Measurements from ENCODE around the gene FRMPD1. TPM values are rescaled to one million over a fixed set of nuclear protein-coding genes. Genes with fewer than 3 reads are reported as not detected.
A peak's percentile ranks its signal among the peaks of the same experiment; 100 is the strongest.

FRMPD1 gene
- total and polyA plus RNA-seq, 2 of the 13 experiments (the other 11 are each of a cell fraction or from before 2014, with no cell fraction given): not detected

DNA sequence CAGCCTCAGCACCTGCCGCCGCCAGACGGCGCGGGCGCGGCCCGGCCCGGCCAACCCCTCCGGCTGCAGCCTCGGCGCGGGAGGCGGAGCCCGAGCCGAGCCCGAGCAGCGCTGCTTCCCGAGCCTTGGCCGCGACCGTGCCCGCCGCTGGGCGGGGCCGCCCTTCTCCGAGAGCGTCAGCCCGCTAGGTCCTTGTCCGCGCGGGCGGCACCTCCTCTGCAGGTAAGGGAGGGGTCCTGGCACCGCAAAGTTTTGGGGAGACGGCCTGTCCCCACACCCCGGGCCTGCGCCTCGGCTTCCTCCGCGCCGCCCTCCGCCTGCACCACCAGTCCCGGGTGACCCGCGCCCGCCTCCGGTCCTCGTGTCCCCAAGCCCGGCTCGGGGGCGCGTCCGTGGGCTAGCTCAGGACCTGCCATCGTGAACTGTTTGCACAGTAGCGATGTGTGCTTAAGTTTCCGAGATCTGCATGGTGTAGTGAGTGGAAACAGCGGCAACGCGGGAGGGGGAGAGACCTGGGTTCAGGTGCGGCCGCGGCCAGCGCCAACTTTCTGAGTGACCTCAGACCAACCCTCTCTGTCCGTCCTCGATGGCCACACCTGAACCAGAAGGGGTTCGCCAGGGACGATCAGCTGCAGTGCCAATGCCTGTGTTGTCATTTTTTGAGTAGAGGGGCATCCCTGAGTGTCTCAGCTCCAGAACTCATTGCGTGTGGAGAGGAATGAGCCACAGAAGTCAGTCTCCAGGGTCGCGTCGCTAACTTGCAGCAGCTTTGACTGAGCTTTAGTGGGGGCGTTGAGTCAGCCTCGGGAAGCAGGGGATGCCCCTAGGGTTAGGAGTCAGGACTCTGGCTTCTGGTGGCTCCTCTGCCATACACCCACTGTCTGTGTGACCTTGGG is at the start of gene FRMPD1 (continued):
- TF ChIP-seq SOX6 (IDR thresholded peaks at IDR 0.05): no peak
- 0 out of 2 replicates have a peak, but pooled peaks have one; percentile 15 for TF ChIP-seq SOX6 (CRISPR knock-in tag; IDR thresholded peaks at IDR 0.05)
- TF ChIP-seq KDM5B (CRISPR knock-in tag; IDR thresholded peaks at IDR 0.05; ENCODE audit: borderline replicate concordance): peak; percentile 50; the same call in 1 of the 2 replicates
- peak; percentile 27; the same call in 1 of the 2 replicates for TF ChIP-seq ARNT2 (CRISPR knock-in tag; IDR thresholded peaks at IDR 0.05; ENCODE audit: low read depth)
- no peak for TF ChIP-seq RERE (CRISPR knock-in tag; IDR thresholded peaks at IDR 0.05; ENCODE audit: low read depth)
- TF ChIP-seq ZNF44 (CRISPR knock-in tag; IDR thresholded peaks at IDR 0.05): 0 out of 2 replicates have a peak, but pooled peaks have one; percentile 36
- TF ChIP-seq CENPBD1 (CRISPR knock-in tag; IDR thresholded peaks at IDR 0.05; ENCODE audit: borderline replicate concordance, low read depth): no peak
- peak; percentile 38; the same call in 1 of the 2 replicates for TF ChIP-seq SP4 (CRISPR knock-in tag; IDR thresholded peaks at IDR 0.05)
- no peak for TF ChIP-seq ZSCAN29 (CRISPR knock-in tag; conservative IDR thresholded peaks at IDR 0.05)
- no peak for TF ChIP-seq RBM39 (IDR thresholded peaks at IDR 0.05; ENCODE audit: low read depth, low read length, poor library complexity, severe bottlenecking)
- no peak for TF ChIP-seq ZNF792 (CRISPR knock-in tag; IDR thresholded peaks at IDR 0.05)
- TF ChIP-seq GZF1 (CRISPR knock-in tag; IDR thresholded peaks at IDR 0.05): no peak
- 0 out of 2 replicates have a peak, but pooled peaks have one; percentile 16 for TF ChIP-seq ZNF441 (CRISPR knock-in tag; IDR thresholded peaks at IDR 0.05; ENCODE audit: borderline replicate concordance)
- TF ChIP-seq NR1H2 (CRISPR knock-in tag; IDR thresholded peaks at IDR 0.05; ENCODE audit: borderline replicate concordance, low read depth): 0 out of 2 replicates have a peak, but pooled peaks have one; percentile 8
- no peak for TF ChIP-seq NFIC (IDR thresholded peaks at IDR 0.05; ENCODE audit: low read length)
- TF ChIP-seq, protein P1, sequence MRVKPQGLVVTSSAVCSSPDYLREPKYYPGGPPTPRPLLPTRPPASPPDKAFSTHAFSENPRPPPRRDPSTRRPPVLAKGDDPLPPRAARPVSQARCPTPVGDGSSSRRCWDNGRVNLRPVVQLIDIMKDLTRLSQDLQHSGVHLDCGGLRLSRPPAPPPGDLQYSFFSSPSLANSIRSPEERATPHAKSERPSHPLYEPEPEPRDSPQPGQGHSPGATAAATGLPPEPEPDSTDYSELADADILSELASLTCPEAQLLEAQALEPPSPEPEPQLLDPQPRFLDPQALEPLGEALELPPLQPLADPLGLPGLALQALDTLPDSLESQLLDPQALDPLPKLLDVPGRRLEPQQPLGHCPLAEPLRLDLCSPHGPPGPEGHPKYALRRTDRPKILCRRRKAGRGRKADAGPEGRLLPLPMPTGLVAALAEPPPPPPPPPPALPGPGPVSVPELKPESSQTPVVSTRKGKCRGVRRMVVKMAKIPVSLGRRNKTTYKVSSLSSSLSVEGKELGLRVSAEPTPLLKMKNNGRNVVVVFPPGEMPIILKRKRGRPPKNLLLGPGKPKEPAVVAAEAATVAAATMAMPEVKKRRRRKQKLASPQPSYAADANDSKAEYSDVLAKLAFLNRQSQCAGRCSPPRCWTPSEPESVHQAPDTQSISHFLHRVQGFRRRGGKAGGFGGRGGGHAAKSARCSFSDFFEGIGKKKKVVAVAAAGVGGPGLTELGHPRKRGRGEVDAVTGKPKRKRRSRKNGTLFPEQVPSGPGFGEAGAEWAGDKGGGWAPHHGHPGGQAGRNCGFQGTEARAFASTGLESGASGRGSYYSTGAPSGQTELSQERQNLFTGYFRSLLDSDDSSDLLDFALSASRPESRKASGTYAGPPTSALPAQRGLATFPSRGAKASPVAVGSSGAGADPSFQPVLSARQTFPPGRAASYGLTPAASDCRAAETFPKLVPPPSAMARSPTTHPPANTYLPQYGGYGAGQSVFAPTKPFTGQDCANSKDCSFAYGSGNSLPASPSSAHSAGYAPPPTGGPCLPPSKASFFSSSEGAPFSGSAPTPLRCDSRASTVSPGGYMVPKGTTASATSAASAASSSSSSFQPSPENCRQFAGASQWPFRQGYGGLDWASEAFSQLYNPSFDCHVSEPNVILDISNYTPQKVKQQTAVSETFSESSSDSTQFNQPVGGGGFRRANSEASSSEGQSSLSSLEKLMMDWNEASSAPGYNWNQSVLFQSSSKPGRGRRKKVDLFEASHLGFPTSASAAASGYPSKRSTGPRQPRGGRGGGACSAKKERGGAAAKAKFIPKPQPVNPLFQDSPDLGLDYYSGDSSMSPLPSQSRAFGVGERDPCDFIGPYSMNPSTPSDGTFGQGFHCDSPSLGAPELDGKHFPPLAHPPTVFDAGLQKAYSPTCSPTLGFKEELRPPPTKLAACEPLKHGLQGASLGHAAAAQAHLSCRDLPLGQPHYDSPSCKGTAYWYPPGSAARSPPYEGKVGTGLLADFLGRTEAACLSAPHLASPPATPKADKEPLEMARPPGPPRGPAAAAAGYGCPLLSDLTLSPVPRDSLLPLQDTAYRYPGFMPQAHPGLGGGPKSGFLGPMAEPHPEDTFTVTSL (CRISPR knock-in tag; IDR thresholded peaks at IDR 0.05; ENCODE audit: borderline replicate concordance): no peak
- 0 out of 2 replicates have a peak, but pooled peaks have one; percentile 21 for TF ChIP-seq ZBTB7A (CRISPR knock-in tag; IDR thresholded peaks at IDR 0.05)

Data from HepG2 (cell line).